HepG2 (cell line): ENCODE data around the gene PCP4L1.

ENCODE experiments used
- EP300 ChIP-seq, 3 experiments: sonication (generic) in 1 of 3; formaldehyde crosslinking in 1 of 3; IDR thresholded peaks; 2 replicates each; pipeline versions ENCODE4 v1.5.1 to v1.6.1; 2011 to 2020; ENCODE audit warnings: low read depth in 2 of 3, low read length in 2 of 3, borderline replicate concordance in 1 of 3, improper control_type of control experiment in 1 of 3, mild to moderate bottlenecking in 1 of 3, missing genetic modification reagents in 1 of 3, moderate library complexity in 1 of 3
- FOXA1 ChIP-seq, 2 experiments: fragments of 450-650 bp in 1 of 2; sonication (generic) in 1 of 2; formaldehyde crosslinking in 1 of 2; IDR thresholded peaks; 2 replicates each; pipeline versions ENCODE4 v1.4.0 to v1.6.1; 2016 to 2020; ENCODE audit warnings: missing genetic modification reagents in 1 of 2
- JUNB ChIP-seq: sonication (generic); formaldehyde crosslinking; IDR thresholded peaks from 2 replicates; pipeline ENCODE4 v1.8.0; 2022; ENCODE audit warnings: missing genetic modification reagents, mild to moderate bottlenecking, borderline replicate concordance
- KAT8 ChIP-seq: IDR thresholded peaks from 2 replicates; pipeline ENCODE4 v1.6.1; 2016; ENCODE audit warnings: missing genetic modification reagents, missing compliant biosample characterization
- KLF6 ChIP-seq: IDR thresholded peaks from 2 replicates; pipeline ENCODE4 v1.8.0; 2016; ENCODE audit warnings: missing biosample characterization, missing genetic modification reagents
- MEIS2 ChIP-seq: sonication (generic); formaldehyde crosslinking; IDR thresholded peaks from 2 replicates; pipeline ENCODE4 v1.9.0; 2021; ENCODE audit warnings: mild to moderate bottlenecking, missing genetic modification reagents
- POLR2A ChIP-seq, 2 experiments: IDR thresholded peaks; 2 replicates each; pipeline ENCODE4 v1.6.1; 2011; ENCODE audit warnings: low read depth in 2 of 2, low read length in 2 of 2, mild to moderate bottlenecking in 1 of 2, moderate library complexity in 1 of 2; ENCODE audit not compliant: insufficient read depth in 1 of 2
- POLR2AphosphoS5 ChIP-seq: IDR thresholded peaks from 2 replicates; pipeline ENCODE4 v1.6.1; 2012; ENCODE audit warnings: low read depth, low read length
- SMARCC2 ChIP-seq: fragments of 450-650 bp; IDR thresholded peaks from 2 replicates; pipeline ENCODE4 v1.6.1; 2017; ENCODE audit warnings: antibody characterized with exemption, mild to moderate bottlenecking
- SMYD3 ChIP-seq: sonication (generic); formaldehyde crosslinking; IDR thresholded peaks from 2 replicates; pipeline ENCODE4 v1.8.1; 2023; ENCODE audit warnings: mild to moderate bottlenecking, missing genetic modification reagents
- ZFP1 ChIP-seq: IDR thresholded peaks from 2 replicates; pipeline ENCODE4 v1.6.1; 2016
- ZNF160 ChIP-seq: sonication (generic); formaldehyde crosslinking; IDR thresholded peaks from 2 replicates; pipeline ENCODE4 v1.8.0; 2022; ENCODE audit warnings: mild to moderate bottlenecking, inconsistent platforms, missing genetic modification reagents
- TF ChIP-seq, protein P1 (sequence below): sonication (generic); formaldehyde crosslinking; IDR thresholded peaks from 2 replicates; pipeline ENCODE4 v1.4.0; 2020; ENCODE audit warnings: missing genetic modification reagents
- TF ChIP-seq, protein P2 (sequence below): sonication (generic); formaldehyde crosslinking; IDR thresholded peaks from 2 replicates; pipeline ENCODE4 v1.4.0; 2020; ENCODE audit warnings: missing genetic modification reagents, borderline replicate concordance

DNA sequence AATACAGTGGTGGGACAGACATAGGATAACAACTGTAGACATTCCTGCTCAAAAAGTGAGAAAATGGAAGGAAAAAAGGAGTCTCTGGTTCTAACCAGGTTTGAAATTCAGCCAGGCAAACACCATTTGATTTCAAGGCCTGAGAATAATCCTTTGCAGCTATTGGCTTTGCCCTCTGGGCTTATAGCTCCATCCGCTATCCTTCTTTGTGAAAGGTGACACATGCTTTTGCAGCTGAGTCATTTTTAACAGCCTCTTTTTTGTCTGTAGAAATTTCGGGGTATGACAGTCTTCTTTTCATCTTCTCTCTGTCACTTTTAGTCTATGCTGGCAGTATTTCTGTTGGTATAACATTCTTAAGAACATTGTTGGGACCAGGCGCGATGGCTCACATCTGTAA lies 71.8 kb downstream of the PCP4L1 start:
- no peak for TF ChIP-seq EP300 (IDR thresholded peaks at IDR 0.05; ENCODE audit: low read depth in 2 of 2, low read length in 2 of 2)
- TF ChIP-seq EP300 (CRISPR knock-in tag; IDR thresholded peaks at IDR 0.05; ENCODE audit: borderline replicate concordance): no peak
- TF ChIP-seq POLR2A (IDR thresholded peaks at IDR 0.05; ENCODE audit: insufficient read depth in 1 of 2, low read depth in 2 of 2, low read length in 2 of 2): no peak
- TF ChIP-seq FOXA1 (IDR thresholded peaks at IDR 0.05): no peak
- TF ChIP-seq FOXA1 (CRISPR knock-in tag; IDR thresholded peaks at IDR 0.05): no peak
- TF ChIP-seq JUNB: no peak
- TF ChIP-seq KLF6 (CRISPR knock-in tag): no peak
- TF ChIP-seq ZNF160 (CRISPR knock-in tag): no peak
- no peak for TF ChIP-seq POLR2AphosphoS5
- TF ChIP-seq, protein P1, sequence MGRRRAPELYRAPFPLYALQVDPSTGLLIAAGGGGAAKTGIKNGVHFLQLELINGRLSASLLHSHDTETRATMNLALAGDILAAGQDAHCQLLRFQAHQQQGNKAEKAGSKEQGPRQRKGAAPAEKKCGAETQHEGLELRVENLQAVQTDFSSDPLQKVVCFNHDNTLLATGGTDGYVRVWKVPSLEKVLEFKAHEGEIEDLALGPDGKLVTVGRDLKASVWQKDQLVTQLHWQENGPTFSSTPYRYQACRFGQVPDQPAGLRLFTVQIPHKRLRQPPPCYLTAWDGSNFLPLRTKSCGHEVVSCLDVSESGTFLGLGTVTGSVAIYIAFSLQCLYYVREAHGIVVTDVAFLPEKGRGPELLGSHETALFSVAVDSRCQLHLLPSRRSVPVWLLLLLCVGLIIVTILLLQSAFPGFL: no peak
- no peak for TF ChIP-seq MEIS2 (CRISPR knock-in tag)
- no peak for TF ChIP-seq KAT8 (CRISPR knock-in tag)
- no peak for TF ChIP-seq SMYD3
- TF ChIP-seq SMARCC2: no peak
- TF ChIP-seq ZFP1 (CRISPR knock-in tag): no peak
- TF ChIP-seq, protein P2, sequence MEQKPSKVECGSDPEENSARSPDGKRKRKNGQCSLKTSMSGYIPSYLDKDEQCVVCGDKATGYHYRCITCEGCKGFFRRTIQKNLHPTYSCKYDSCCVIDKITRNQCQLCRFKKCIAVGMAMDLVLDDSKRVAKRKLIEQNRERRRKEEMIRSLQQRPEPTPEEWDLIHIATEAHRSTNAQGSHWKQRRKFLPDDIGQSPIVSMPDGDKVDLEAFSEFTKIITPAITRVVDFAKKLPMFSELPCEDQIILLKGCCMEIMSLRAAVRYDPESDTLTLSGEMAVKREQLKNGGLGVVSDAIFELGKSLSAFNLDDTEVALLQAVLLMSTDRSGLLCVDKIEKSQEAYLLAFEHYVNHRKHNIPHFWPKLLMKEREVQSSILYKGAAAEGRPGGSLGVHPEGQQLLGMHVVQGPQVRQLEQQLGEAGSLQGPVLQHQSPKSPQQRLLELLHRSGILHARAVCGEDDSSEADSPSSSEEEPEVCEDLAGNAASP (CRISPR knock-in tag): no peak
